A673 (cell line): ENCODE data around the gene SPAG9.

Source experiments
- EZH2 ChIP-seq: fragments of 200-600 bp; sonication (generic); IDR thresholded peaks from 2 replicates; pipeline ENCODE4 v1.6.1; 2017; ENCODE audit warnings: borderline replicate concordance, low read depth, mild to moderate bottlenecking, mixed read lengths, antibody characterized with exemption, low read length; ENCODE audit not compliant: poor library complexity, severe bottlenecking
- TF ChIP-seq, protein P1 (sequence below): fragments of 300-800, 200-600 bp; sonication (generic); conservative IDR thresholded peaks from 2 replicates; pipeline ENCODE4 v1.5.1; 2017; ENCODE audit warnings: low read depth, mild to moderate bottlenecking, antibody characterized with exemption, low read length, moderate library complexity, mixed read lengths

DNA sequence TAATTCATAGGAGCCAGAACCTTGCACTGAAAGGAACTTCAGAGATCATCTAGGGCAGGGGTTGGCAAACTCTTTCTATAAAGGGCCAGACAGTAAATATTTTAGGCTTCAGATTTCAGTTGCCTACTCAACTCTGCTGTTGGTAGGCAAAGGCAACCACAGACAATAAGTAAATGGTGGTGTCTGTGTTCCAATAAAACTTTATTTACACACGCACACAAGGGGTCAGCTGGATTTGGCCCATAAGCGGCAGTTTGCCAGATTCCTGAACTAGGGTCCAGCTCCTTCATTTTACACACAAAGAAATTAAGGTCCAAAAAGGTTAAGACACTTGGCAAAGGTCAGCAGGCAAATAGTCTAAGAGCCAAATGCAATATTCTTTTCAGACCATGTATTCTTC, 107.3 kb downstream of the SPAG9 start:
- TF ChIP-seq, protein P1, sequence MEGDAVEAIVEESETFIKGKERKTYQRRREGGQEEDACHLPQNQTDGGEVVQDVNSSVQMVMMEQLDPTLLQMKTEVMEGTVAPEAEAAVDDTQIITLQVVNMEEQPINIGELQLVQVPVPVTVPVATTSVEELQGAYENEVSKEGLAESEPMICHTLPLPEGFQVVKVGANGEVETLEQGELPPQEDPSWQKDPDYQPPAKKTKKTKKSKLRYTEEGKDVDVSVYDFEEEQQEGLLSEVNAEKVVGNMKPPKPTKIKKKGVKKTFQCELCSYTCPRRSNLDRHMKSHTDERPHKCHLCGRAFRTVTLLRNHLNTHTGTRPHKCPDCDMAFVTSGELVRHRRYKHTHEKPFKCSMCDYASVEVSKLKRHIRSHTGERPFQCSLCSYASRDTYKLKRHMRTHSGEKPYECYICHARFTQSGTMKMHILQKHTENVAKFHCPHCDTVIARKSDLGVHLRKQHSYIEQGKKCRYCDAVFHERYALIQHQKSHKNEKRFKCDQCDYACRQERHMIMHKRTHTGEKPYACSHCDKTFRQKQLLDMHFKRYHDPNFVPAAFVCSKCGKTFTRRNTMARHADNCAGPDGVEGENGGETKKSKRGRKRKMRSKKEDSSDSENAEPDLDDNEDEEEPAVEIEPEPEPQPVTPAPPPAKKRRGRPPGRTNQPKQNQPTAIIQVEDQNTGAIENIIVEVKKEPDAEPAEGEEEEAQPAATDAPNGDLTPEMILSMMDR, result no peak
- TF ChIP-seq EZH2, result no peak
